GM21737 (cell line): ENCODE measurements around the gene BMP10.
"Not testable (repeated sequence)": the region's sequence is repeated elsewhere in the genome, so short reads cannot be mapped to it uniquely, and the experiment has no call there.

Source experiments
- ATAC-seq: cut with Tn5 transposase; IDR thresholded peaks from one replicate; pipeline ENCODE4 v1.9.1; 2021; ENCODE audit warnings: mild to moderate bottlenecking, moderate library complexity; ENCODE audit not compliant: unreplicated experiment

BMP10 gene

GRCh38 chr2:68895981-68896380, 24.8 kb upstream of the BMP10 start:
- not testable (repeated sequence) for ATAC-seq

GRCh38 chr2:68889500-68889899, 18.3 kb upstream of the BMP10 start:
- no peak for ATAC-seq

GRCh38 chr2:68889021-68889420, 17.8 kb upstream of the BMP10 start:
- no peak for ATAC-seq

GRCh38 chr2:68888038-68888704, 17.0 kb upstream of the BMP10 start:
- ATAC-seq = no peak

GRCh38 chr2:68885811-68886075, 14.5 kb upstream of the BMP10 start:
- no peak for ATAC-seq

GRCh38 chr2:68885074-68885810, 14.0 kb upstream of the BMP10 start:
- ATAC-seq = no peak

- no peak for ATAC-seq
These were observed 9.0 kb upstream of the BMP10 start for GRCh38 chr2:68880213-68880612.

GRCh38 chr2:68879296-68879695, 8.1 kb upstream of the BMP10 start:
- ATAC-seq = no peak

GRCh38 chr2:68878753-68879152, 7.6 kb upstream of the BMP10 start:
- no peak for ATAC-seq

- no peak for ATAC-seq
These were observed 7.0 kb upstream of the BMP10 start for GRCh38 chr2:68878071-68878711.

- ATAC-seq = no peak
These were observed 6.0 kb upstream of the BMP10 start for GRCh38 chr2:68877079-68877772.

GRCh38 chr2:68870215-68870614, 982 bp downstream of the BMP10 start:
- no peak for ATAC-seq

- ATAC-seq = no peak
These were observed 6.1 kb downstream of the BMP10 start for GRCh38 chr2:68865108-68865507.

- no peak for ATAC-seq
These were observed 7.2 kb downstream of the BMP10 start for GRCh38 chr2:68863996-68864395.

- no peak for ATAC-seq
These were observed 8.3 kb downstream of the BMP10 start for GRCh38 chr2:68862889-68863288.

- ATAC-seq = no peak
These were observed 9.9 kb downstream of the BMP10 start for GRCh38 chr2:68861330-68861729.

- no peak for ATAC-seq
These were observed 11.1 kb downstream of the BMP10 start for GRCh38 chr2:68860111-68860510.

GRCh38 chr2:68857855-68858456, 13.2 kb downstream of the BMP10 start:
- ATAC-seq = no peak

GRCh38 chr2:68857202-68857845, 13.9 kb downstream of the BMP10 start:
- no peak for ATAC-seq

- no peak for ATAC-seq
These were observed 15.6 kb downstream of the BMP10 start for GRCh38 chr2:68855550-68855949.

GRCh38 chr2:68854476-68854875, 16.7 kb downstream of the BMP10 start:
- no peak for ATAC-seq
